Right cardiac atrium (tissue), 5 donors: ENCODE data around the gene CFAP100. TPM values are rescaled to one million over a fixed set of nuclear protein-coding genes. Genes with fewer than 3 reads are reported as not detected.

ENCODE experiments used
- ATAC-seq, 2 donors: fragments of 200-7000 bp; cut with Tn5 transposase; one replicate each; pipeline versions ENCODE4 v1.8.0 to v1.9.1; 2020; ENCODE audit warnings: moderate library complexity in 2 of 2, mild to moderate bottlenecking in 1 of 2
- DNase-seq, 3 donors: peaks; one replicate each; pipeline ENCODE4 v3.0.0-alpha.2; 2020
- H3K27ac ChIP-seq: one replicate; pipeline ENCODE4 v1.5.1; 2013; ENCODE audit warnings: mild to moderate bottlenecking, low read length, control low read depth, moderate library complexity
- H3K27me3 ChIP-seq: one replicate; pipeline ENCODE4 v1.6.1; 2013; ENCODE audit not compliant: control insufficient read depth, insufficient read depth
- H3K4me1 ChIP-seq: one replicate; pipeline ENCODE4 v1.6.1; 2013; ENCODE audit warnings: low read length; ENCODE audit not compliant: control insufficient read depth, insufficient read depth
- H3K4me3 ChIP-seq: one replicate; pipeline ENCODE4 v1.5.1; 2013; ENCODE audit warnings: low read length, control low read depth
- H3K9me3 ChIP-seq: one replicate; pipeline ENCODE4 v1.6.1; 2013; ENCODE audit warnings: low read length; ENCODE audit not compliant: control insufficient read depth
- WGBS: extraction: QIAGEN DNeasy Blood & Tissue Kit; methylation state at CpG from one replicate; pipeline ENCODE4 v1.1.7; 2013; 5-methylcytosine and 5-hydroxymethylcytosine counted together
- intact Hi-C, 4 donors: fragments of 100-400 bp; cut with DNase I; formaldehyde crosslinking; loops; one replicate each; pipeline versions ENCODE4 v1.11.0 to v1.14.0; 2022 to 2023
- polyA plus RNA-seq: library from polyadenylated mRNA; stranded (reverse); fragments of 200-250 nt; gene quantifications from one replicate; pipeline ENCODE4 v1.2.3, GENCODE V29; 2013
- total RNA-seq, 4 donors: library from RNA; stranded (reverse); fragmentation: NEBNext Ultra II Directional; extraction: Animal tissue kit (Norgen Biotek cat#: 25700); gene quantifications; one replicate each; pipeline ENCODE4 v1.2.1, GENCODE V29; 2021
- donor health status: healthy with polysubstance abuse.
- donor health status: DM: no; HTN: yes; CAD: no.
- donor health status: DM: no; HTN: no; CAD: no.
- donor health status: DM: no; HTN: yes; CAD: no; lungs with severe emphysema.
- donor health status: DM: yes; HTN: yes; CAD: no.

The CFAP100 gene
- total and polyA plus RNA-seq, 5 donors: not detected

GRCh38 chr3:126485956-126486355 lies 91.2 kb downstream of the CFAP100 start:
- 98% methylated on average over 9 of the region's 9 CpGs for WGBS
- no peaks in the 10 kb centered on the region for H3K4me1 ChIP-seq

More at GRCh38 chr3:126485956-126486355, 91.2 kb downstream of the CFAP100 start:
- no peaks in the 10 kb centered on the region for H3K27me3 ChIP-seq
- no peak overlapping the region for H3K27ac ChIP-seq
- DNase-seq (no peak), ATAC-seq (no peak)
- intact Hi-C loops: no loop called here
- H3K4me3 ChIP-seq: no peak overlapping the region
- no peaks in the 10 kb centered on the region for H3K9me3 ChIP-seq

Other genes starting within 250 kb of the CFAP100 start
- gene ALDH1L1, start 214.3 kb upstream of the CFAP100 start, total RNA-seq: 10 to 100 TPM in 2 of 4 donors, 1 to 10 TPM in 2; 7.5 to 16.3 (median 12.5) TPM
- gene ALDH1L1, start 214.3 kb upstream of the CFAP100 start, polyA plus RNA-seq: 11.0 TPM
- 10 to 100 TPM; 24.0 to 38.4 (median 31.1) TPM for gene KLF15, start 37.5 kb upstream of the CFAP100 start, total RNA-seq
- gene KLF15, start 37.5 kb upstream of the CFAP100 start, polyA plus RNA-seq: 36.2 TPM
- 10 to 100 TPM; 17.8 to 21.6 (median 19.7) TPM for gene ZXDC, start 81.0 kb downstream of the CFAP100 start, total RNA-seq
- gene ZXDC, start 81.0 kb downstream of the CFAP100 start, polyA plus RNA-seq: 8.2 TPM
- not detected for gene UROC1, start 122.9 kb downstream of the CFAP100 start, total RNA-seq
- not detected for gene UROC1, start 122.9 kb downstream of the CFAP100 start, polyA plus RNA-seq
- under 1 TPM in 3 of 4 donors, not detected in 1; 0.19 to 0.59 (median 0.34) TPM for gene CHST13, start 129.2 kb downstream of the CFAP100 start, total RNA-seq
- 0.11 TPM for gene CHST13, start 129.2 kb downstream of the CFAP100 start, polyA plus RNA-seq
- gene C3orf22, start 164.0 kb downstream of the CFAP100 start, total RNA-seq: not detected
- not detected for gene C3orf22, start 164.0 kb downstream of the CFAP100 start, polyA plus RNA-seq